AG08396 (cell line): Measurements from ENCODE around the gene FAM53B.

Source experiments
- DNase-seq: peaks from one replicate; pipeline ENCODE4 v3.0.0; 2012; ENCODE audit warnings: low spot score, mixed read lengths

Gene FAM53B

GRCh38 chr10:124696446-124697392 lies 47.5 kb downstream of the FAM53B start:
- DNase-seq, result no peak

- DNase-seq, result no peak
Observed at GRCh38 chr10:124695259-124695658, 48.9 kb downstream of the FAM53B start.

GRCh38 chr10:124694481-124695220 lies 49.5 kb downstream of the FAM53B start:
- no peak for DNase-seq

GRCh38 chr10:124693801-124694416 lies 50.3 kb downstream of the FAM53B start:
- no peak for DNase-seq

GRCh38 chr10:124693396-124693795 lies 50.8 kb downstream of the FAM53B start:
- no peak for DNase-seq

GRCh38 chr10:124692100-124692446 lies 52.1 kb downstream of the FAM53B start:
- no peak for DNase-seq

GRCh38 chr10:124691421-124692099 lies 52.6 kb downstream of the FAM53B start:
- no peak for DNase-seq

GRCh38 chr10:124691002-124691401 lies 53.2 kb downstream of the FAM53B start:
- no peak for DNase-seq

GRCh38 chr10:124689911-124690498 lies 54.2 kb downstream of the FAM53B start:
- no peak for DNase-seq

- no peak for DNase-seq
Observed at GRCh38 chr10:124688889-124689670, 55.1 kb downstream of the FAM53B start.

GRCh38 chr10:124688386-124688785 lies 55.8 kb downstream of the FAM53B start:
- no peak for DNase-seq

- no peak for DNase-seq
Observed at GRCh38 chr10:124686707-124687376, 57.3 kb downstream of the FAM53B start.

- no peak for DNase-seq
Observed at GRCh38 chr10:124685261-124685660, 58.9 kb downstream of the FAM53B start.

GRCh38 chr10:124683814-124684213 lies 60.4 kb downstream of the FAM53B start:
- DNase-seq, result no peak

- DNase-seq, result no peak
Observed at GRCh38 chr10:124681626-124682552, 62.3 kb downstream of the FAM53B start.

GRCh38 chr10:124681091-124681490 lies 63.1 kb downstream of the FAM53B start:
- DNase-seq, result no peak

- DNase-seq, result peak; percentile 45
Observed at GRCh38 chr10:124680675-124681074, 63.5 kb downstream of the FAM53B start.

GRCh38 chr10:124679401-124679800 lies 64.8 kb downstream of the FAM53B start:
- no peak for DNase-seq

- no peak for DNase-seq
Observed at GRCh38 chr10:124678557-124679240, 65.5 kb downstream of the FAM53B start.
